ENCODE data around the gene TBL1XR1.
"Not testable (repeated sequence)": the region's sequence is repeated elsewhere in the genome, so short reads cannot be mapped to it uniquely, and the experiment has no call there.

Gene TBL1XR1

DNA sequence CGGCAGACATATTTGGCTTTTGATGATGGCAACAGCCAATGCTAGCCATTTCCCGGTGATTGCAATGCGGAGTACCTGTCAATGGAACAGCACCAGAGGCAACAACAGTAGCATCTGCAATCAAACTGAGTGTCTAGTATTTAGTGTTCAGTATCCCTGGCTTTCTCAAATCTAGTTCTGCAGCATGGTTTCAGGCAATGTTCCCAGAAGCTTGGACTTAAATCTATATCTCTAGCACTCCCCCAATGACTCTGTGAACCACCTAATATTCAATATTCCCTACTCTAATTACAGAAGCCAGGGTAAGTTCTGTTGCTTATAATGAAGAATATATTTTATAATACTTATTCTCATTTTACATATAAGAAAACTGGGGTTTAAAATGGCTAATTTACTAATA is 48.2 kb downstream of the TBL1XR1 start:
- H3K36me3 ChIP-seq (ENCODE audit: insufficient read depth, low read length): no peaks in the 10 kb centered on the region
- no peaks in the 10 kb centered on the region for H3K27me3 ChIP-seq (ENCODE audit: control insufficient read depth in 1 of 2, insufficient read depth in 2 of 2, low read length in 2 of 2)
- no peak overlapping the region for H3K4me3 ChIP-seq (ENCODE audit: low read depth in 1 of 2, low read length in 2 of 2)
- no peaks in the 10 kb centered on the region for H3K9me3 ChIP-seq (ENCODE audit: low read length)
- H3K9ac ChIP-seq (ENCODE audit: low read length): no peak overlapping the region
- H3K4me1 ChIP-seq (ENCODE audit: insufficient read depth, low read length): peaks cover 53% of the 10 kb centered on the region
- no peak overlapping the region for H3K27ac ChIP-seq (ENCODE audit: low read depth, low read length)

DNA sequence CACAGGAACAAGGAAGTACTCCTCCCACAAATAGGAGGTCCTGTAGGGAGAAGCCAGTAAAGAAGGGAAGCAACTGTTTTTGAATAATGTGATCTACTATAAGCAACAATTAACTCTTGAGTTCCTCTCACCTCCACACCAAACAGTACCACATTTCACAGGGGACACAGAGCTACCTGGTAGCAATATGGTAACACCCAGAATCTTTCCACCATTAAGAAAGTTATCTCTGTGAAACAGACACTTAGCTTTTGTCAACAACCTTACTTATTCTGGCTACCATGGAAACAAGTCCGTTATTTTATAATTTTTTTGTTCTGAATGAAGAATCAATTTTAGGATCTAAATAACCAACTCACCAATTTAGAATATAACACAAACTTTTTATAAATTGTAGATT is 49.5 kb downstream of the TBL1XR1 start:
- Histone ChIP-seq H3K27ac (ENCODE audit: low read depth, low read length) (no peak overlapping the region), H3K4me3 (ENCODE audit: low read depth in 1 of 2, low read length in 2 of 2) (no peak overlapping the region), H3K4me1 (ENCODE audit: insufficient read depth, low read length) (peaks cover 61% of the 10 kb centered on the region)

DNA sequence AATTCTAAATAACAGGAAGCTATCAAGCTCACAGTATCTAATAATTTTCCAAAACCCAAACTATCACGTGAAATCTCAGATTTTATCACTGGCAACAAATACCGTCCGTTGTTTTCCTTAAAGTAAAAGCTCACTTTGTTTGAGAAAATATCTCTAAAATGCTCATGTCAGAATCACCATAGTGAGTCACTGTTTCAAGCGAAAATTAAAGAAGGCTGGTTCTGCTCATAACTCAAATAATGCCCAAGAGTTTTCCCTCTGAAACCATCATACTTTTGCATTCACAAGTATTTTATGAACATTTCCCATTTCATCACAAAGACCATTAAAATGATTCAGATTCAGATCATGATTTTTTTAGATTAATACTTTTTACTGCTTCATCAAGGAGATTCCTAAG is 50.6 kb downstream of the TBL1XR1 start:
- H3K4me3 ChIP-seq (ENCODE audit: low read depth in 1 of 2, low read length in 2 of 2): no peak overlapping the region
- H3K9ac ChIP-seq (ENCODE audit: low read length): no peak overlapping the region
- H3K27ac ChIP-seq (ENCODE audit: low read depth, low read length): no peak overlapping the region

More for the DNA sequence above, 49.5 kb downstream of the TBL1XR1 start:
- Histone ChIP-seq H3K27me3 (ENCODE audit: control insufficient read depth in 1 of 2, insufficient read depth in 2 of 2, low read length in 2 of 2) (no peaks in the 10 kb centered on the region), H3K9me3 (ENCODE audit: low read length) (no peaks in the 10 kb centered on the region), H3K36me3 (ENCODE audit: insufficient read depth, low read length) (no peaks in the 10 kb centered on the region), H3K9ac (ENCODE audit: low read length) (no peak overlapping the region)

DNA sequence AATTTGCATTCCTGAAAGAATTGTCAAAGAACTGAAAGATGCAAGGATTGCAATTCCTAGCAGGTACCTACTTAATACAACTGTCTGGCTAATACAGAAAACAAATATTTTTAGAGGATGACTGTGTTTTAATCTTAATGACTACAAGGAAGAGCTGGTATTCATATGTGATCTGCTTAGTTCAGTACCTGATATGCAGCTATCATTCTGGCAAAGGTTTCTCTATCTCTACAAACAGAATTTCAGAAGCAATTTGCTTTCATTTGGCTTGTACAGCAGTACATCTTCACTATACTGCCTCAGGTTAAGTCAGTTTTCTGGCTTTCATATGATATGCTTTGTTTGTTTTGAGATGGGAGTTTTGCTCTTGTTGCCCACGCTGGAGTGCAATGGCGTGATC is 51.3 kb downstream of the TBL1XR1 start:
- H3K9ac ChIP-seq (ENCODE audit: low read length): no peak overlapping the region
- no peak overlapping the region for H3K4me3 ChIP-seq (ENCODE audit: low read depth in 1 of 2, low read length in 2 of 2)
- no peaks in the 10 kb centered on the region for H3K36me3 ChIP-seq (ENCODE audit: insufficient read depth, low read length)
- H3K9me3 ChIP-seq (ENCODE audit: low read length): no peaks in the 10 kb centered on the region
- H3K4me1 ChIP-seq (ENCODE audit: insufficient read depth, low read length): peaks cover 65% of the 10 kb centered on the region
- no peak overlapping the region for H3K27ac ChIP-seq (ENCODE audit: low read depth, low read length)
- H3K27me3 ChIP-seq (ENCODE audit: control insufficient read depth in 1 of 2, insufficient read depth in 2 of 2, low read length in 2 of 2): no peaks in the 10 kb centered on the region

More for the DNA sequence above, 50.6 kb downstream of the TBL1XR1 start:
- Histone ChIP-seq H3K4me1 (ENCODE audit: insufficient read depth, low read length) (peaks cover 70% of the 10 kb centered on the region), H3K9me3 (ENCODE audit: low read length) (no peaks in the 10 kb centered on the region), H3K36me3 (ENCODE audit: insufficient read depth, low read length) (no peaks in the 10 kb centered on the region), H3K27me3 (ENCODE audit: control insufficient read depth in 1 of 2, insufficient read depth in 2 of 2, low read length in 2 of 2) (no peaks in the 10 kb centered on the region)

DNA sequence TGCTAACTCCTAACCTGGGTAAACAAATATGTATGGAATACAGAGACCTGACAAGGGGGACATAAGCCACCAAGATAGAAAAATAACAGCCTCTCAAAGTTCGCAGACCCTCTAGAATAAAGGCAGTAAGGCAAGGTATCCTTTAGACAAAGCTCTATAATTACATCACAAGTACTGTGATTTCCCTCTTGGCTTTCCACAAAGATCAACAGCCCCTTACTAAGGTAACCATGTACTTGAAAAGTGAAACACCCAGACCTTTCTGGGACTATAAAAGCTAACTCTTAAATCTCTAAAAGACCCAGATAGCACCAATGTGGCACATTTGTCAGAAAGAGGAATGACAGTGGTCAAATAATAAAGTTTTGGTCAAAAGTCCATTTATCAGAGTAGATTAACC is 51.9 kb downstream of the TBL1XR1 start:
- Histone ChIP-seq H3K4me3 (ENCODE audit: low read depth in 1 of 2, low read length in 2 of 2) (peak overlapping the region in 1 of 2 donors; percentile 4), H3K9me3 (ENCODE audit: low read length) (no peaks in the 10 kb centered on the region), H3K4me1 (ENCODE audit: insufficient read depth, low read length) (peaks cover 59% of the 10 kb centered on the region), H3K9ac (ENCODE audit: low read length) (no peak overlapping the region), H3K27me3 (ENCODE audit: control insufficient read depth in 1 of 2, insufficient read depth in 2 of 2, low read length in 2 of 2) (no peaks in the 10 kb centered on the region), H3K36me3 (ENCODE audit: insufficient read depth, low read length) (no peaks in the 10 kb centered on the region), H3K27ac (ENCODE audit: low read depth, low read length) (no peak overlapping the region)

DNA sequence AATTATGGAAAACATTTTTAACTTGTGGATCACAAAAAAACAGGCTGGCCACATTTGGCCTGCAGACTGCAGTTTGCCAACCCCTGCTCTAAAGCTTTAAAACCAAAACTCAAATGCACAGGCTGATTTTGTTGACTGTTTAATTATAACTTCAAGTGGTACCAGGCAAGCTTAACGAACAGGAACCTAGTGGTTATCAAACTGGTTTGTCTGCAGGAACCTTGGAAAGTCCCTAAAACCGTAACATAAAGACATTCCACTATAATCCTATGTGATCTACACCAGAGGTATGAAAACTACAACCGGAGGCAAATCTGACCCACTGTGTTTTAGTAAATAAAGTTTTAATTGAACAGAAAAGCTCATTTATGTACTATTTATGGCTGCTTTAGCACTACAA is 52.4 kb downstream of the TBL1XR1 start:
- H3K27me3 ChIP-seq (ENCODE audit: control insufficient read depth in 1 of 2, insufficient read depth in 2 of 2, low read length in 2 of 2): no peaks in the 10 kb centered on the region
- peaks cover 54% of the 10 kb centered on the region for H3K4me1 ChIP-seq (ENCODE audit: insufficient read depth, low read length)
- H3K4me3 ChIP-seq (ENCODE audit: low read depth in 1 of 2, low read length in 2 of 2): peak overlapping the region in 1 of 2 donors; percentile 4
- H3K9ac ChIP-seq (ENCODE audit: low read length): no peak overlapping the region
- no peaks in the 10 kb centered on the region for H3K36me3 ChIP-seq (ENCODE audit: insufficient read depth, low read length)
- no peaks in the 10 kb centered on the region for H3K9me3 ChIP-seq (ENCODE audit: low read length)
- H3K27ac ChIP-seq (ENCODE audit: low read depth, low read length): no peak overlapping the region

DNA sequence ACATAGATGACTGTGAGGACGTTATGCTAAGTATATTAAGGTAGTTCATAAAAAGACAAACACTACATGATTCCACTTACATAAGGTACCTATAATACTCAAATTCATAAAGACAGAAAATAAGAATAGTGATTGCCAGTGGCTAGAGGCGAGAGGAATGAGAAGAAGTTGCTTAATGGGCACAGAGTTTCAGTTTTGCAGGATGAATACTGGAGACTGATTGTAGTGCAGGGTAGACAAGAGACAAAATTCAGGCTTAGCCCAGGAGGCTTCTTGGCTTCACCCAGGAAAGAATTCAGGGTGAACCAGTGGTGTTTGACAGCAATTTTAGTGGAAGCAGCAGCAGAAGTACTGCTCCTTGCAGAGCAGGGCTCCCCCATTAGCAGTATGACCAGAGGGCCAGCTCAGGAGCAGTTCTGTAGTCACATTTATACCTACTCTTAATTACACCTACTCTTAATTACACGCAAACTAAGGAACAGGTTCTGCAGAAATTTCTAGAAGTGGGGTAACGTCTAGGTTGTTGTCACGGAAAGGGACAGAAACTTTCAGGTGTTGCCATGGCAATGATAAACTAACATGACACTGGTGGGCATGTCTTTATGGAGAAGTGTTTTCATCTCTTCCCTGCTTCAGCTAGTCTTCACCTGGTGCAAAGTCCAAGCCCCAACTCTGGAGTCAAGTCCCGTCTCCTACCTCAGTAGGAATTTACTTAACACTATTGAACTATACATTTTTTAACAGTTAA is 55.2 kb downstream of the TBL1XR1 start:
- no peak overlapping the region for H3K27ac ChIP-seq (ENCODE audit: low read depth, low read length)
- no peaks in the 10 kb centered on the region for H3K36me3 ChIP-seq (ENCODE audit: insufficient read depth, low read length)
- no peak overlapping the region for H3K4me3 ChIP-seq (ENCODE audit: low read depth in 1 of 2, low read length in 2 of 2)
- H3K9ac ChIP-seq (ENCODE audit: low read length): no peak overlapping the region
- H3K27me3 ChIP-seq (ENCODE audit: control insufficient read depth in 1 of 2, insufficient read depth in 2 of 2, low read length in 2 of 2): no peaks in the 10 kb centered on the region
- no peaks in the 10 kb centered on the region for H3K9me3 ChIP-seq (ENCODE audit: low read length)
- peaks cover 37% of the 10 kb centered on the region for H3K4me1 ChIP-seq (ENCODE audit: insufficient read depth, low read length)

DNA sequence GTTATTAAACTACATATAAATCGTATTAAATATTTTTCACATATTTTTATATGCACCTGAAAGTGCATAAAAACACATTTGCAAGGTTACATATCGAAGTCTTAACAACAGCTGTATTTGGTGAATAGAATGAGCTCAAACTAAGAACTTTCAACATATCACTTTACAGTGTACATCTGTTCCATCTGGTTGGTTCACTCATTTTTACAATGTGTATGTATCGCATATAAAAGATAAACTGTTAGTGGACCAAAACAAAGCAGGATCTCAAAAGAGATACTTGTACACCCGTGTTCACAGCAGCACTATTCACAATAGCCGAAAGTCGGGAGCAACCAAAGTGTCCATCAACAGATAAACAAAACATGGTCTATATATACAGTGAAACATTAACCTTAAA is 55.8 kb downstream of the TBL1XR1 start:
- Histone ChIP-seq H3K9ac (ENCODE audit: low read length) (no peak overlapping the region), H3K36me3 (ENCODE audit: insufficient read depth, low read length) (no peaks in the 10 kb centered on the region), H3K4me1 (ENCODE audit: insufficient read depth, low read length) (peaks cover 32% of the 10 kb centered on the region), H3K4me3 (ENCODE audit: low read depth in 1 of 2, low read length in 2 of 2) (no peak overlapping the region), H3K27ac (ENCODE audit: low read depth, low read length) (no peak overlapping the region), H3K27me3 (ENCODE audit: control insufficient read depth in 1 of 2, insufficient read depth in 2 of 2, low read length in 2 of 2) (no peaks in the 10 kb centered on the region), H3K9me3 (ENCODE audit: low read length) (no peaks in the 10 kb centered on the region)

DNA sequence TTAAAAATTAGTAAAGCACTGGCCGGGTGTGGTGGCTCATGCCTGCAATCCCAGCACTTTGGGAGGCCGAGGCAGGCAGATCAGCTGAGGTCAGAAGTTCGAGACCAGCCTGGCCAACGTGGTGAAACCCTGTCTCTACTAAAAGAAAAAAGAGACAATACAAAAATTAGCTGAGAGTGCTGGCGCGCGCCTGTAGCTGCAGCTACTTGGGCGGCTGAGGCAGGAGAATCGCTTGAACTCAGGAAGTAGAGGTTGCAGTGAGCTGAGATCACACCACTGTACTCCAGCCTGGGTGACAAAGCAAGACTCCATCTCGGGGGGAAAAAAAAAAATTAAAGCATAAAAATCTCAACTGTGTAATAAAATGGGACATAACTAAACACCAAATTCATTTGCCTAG is 58.1 kb downstream of the TBL1XR1 start:
- H3K36me3 ChIP-seq (ENCODE audit: insufficient read depth, low read length); H3K27ac ChIP-seq (ENCODE audit: low read depth, low read length); H3K4me3 ChIP-seq (ENCODE audit: low read depth in 1 of 2, low read length in 2 of 2); H3K9me3 ChIP-seq (ENCODE audit: low read length); H3K9ac ChIP-seq (ENCODE audit: low read length); H3K27me3 ChIP-seq (ENCODE audit: control insufficient read depth in 1 of 2, insufficient read depth in 2 of 2, low read length in 2 of 2): not testable (repeated sequence)
- H3K4me1 ChIP-seq (ENCODE audit: insufficient read depth, low read length): peaks cover 25% of the 10 kb centered on the region

DNA sequence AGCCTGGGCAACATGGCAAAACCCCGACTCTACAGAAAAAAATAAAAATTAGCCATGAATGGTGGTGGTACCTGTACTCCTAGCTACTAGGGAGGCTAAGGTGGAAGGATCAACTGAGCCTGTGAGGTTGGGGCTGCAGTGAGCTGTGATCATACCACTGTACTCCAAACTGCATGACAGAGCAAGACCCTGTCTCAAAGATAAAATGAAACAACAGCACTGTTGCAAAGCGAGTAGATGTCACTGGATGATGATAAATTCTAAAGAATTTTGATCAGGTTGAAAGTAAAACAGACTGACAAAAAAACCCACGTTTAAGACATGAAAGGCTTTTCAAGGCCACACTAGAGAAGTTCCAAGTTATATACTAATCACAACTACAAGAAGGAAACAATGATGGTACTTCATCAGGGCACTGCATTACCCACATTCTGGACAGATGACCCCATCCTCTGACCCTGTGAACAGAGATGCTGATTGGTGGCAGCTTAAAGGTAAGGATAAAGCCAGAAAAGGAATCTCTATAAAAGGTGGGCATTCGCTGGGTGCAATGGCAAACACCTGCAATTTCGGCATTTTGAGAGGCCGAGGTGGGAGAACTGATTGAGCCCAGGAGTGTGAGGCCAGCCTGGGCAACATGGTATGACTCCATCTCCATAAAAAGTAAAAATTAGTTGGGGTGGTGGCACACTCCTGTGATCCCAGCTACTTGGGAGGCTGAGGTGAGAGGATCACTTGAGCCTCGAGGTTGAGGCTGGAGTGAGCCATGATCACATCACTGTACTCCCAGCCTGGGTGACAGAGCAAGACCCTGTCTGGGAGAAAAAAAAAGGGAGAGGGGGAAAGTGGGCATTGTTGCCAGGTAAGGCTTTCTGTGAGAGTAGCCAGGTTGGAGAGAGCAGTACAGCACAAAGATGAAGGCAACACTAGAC is 59.2 kb downstream of the TBL1XR1 start:
- Histone ChIP-seq H3K9me3 (ENCODE audit: low read length) (no peaks in the 10 kb centered on the region), H3K36me3 (ENCODE audit: insufficient read depth, low read length) (no peaks in the 10 kb centered on the region), H3K27me3 (ENCODE audit: control insufficient read depth in 1 of 2, insufficient read depth in 2 of 2, low read length in 2 of 2) (no peaks in the 10 kb centered on the region), H3K9ac (ENCODE audit: low read length) (no peak overlapping the region), H3K4me3 (ENCODE audit: low read depth in 1 of 2, low read length in 2 of 2) (no peak overlapping the region), H3K4me1 (ENCODE audit: insufficient read depth, low read length) (peaks cover 28% of the 10 kb centered on the region), H3K27ac (ENCODE audit: low read depth, low read length) (no peak overlapping the region)

DNA sequence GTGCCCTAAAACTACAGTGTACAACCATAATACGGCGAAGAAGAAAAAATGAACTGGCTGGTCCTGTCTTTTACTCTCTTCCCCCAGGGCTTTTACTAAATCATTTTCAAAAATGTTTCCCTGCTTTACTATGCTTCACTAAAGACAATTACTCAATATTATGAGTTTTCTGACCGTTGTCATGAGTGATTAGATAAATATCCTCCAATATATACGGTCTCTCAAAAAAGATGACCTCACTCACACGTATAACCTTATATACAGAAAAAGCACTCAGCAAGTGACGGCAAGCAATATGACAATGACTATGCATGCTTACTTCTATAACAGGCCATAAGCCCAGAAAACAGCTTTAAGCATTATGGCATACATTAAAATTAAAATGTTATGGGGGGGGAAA is 60.5 kb downstream of the TBL1XR1 start:
- Histone ChIP-seq H3K27me3 (ENCODE audit: control insufficient read depth in 1 of 2, insufficient read depth in 2 of 2, low read length in 2 of 2) (no peaks in the 10 kb centered on the region), H3K27ac (ENCODE audit: low read depth, low read length) (no peak overlapping the region), H3K4me3 (ENCODE audit: low read depth in 1 of 2, low read length in 2 of 2) (no peak overlapping the region), H3K36me3 (ENCODE audit: insufficient read depth, low read length) (no peaks in the 10 kb centered on the region), H3K9me3 (ENCODE audit: low read length) (no peaks in the 10 kb centered on the region), H3K4me1 (ENCODE audit: insufficient read depth, low read length) (peaks cover 21% of the 10 kb centered on the region), H3K9ac (ENCODE audit: low read length) (no peak overlapping the region)
